IMR-90 (cell line): ENCODE data around the gene AS3MT.

Experiments used
- POLR2A ChIP-seq: IDR thresholded peaks from 2 replicates; pipeline ENCODE4 v1.6.1; 2012; ENCODE audit warnings: mild to moderate bottlenecking, low read depth, low read length
- RCOR1 ChIP-seq: IDR thresholded peaks from 2 replicates; pipeline ENCODE4 v1.6.1; 2012; ENCODE audit warnings: mild to moderate bottlenecking, low read length, improper control_type of control experiment; ENCODE audit not compliant: insufficient replicate concordance
- TF ChIP-seq, protein P1 (sequence below): conservative IDR thresholded peaks from 2 replicates; pipeline ENCODE4 v1.5.1; 2012; ENCODE audit warnings: mild to moderate bottlenecking, low read depth, low read length, improper control_type of control experiment

DNA sequence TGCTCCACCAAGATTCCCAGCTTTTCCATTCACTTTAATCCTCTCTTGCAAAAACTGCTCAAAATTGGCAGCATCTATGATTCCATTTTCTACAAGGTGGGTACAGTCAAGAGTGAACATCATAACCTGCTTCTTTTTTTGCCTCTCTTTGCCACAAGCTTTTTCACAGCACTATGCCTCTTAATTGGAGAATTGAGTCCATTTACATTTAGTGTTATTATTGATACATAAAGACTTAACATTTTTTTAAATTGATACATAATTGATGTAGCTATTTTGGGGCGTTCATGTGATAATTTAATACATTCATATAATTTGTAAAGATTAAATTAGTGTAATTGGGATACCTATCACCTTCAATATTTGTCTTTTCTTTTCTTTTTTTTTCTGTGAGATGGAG, 18.8 kb downstream of the AS3MT start:
- TF ChIP-seq, protein P1, sequence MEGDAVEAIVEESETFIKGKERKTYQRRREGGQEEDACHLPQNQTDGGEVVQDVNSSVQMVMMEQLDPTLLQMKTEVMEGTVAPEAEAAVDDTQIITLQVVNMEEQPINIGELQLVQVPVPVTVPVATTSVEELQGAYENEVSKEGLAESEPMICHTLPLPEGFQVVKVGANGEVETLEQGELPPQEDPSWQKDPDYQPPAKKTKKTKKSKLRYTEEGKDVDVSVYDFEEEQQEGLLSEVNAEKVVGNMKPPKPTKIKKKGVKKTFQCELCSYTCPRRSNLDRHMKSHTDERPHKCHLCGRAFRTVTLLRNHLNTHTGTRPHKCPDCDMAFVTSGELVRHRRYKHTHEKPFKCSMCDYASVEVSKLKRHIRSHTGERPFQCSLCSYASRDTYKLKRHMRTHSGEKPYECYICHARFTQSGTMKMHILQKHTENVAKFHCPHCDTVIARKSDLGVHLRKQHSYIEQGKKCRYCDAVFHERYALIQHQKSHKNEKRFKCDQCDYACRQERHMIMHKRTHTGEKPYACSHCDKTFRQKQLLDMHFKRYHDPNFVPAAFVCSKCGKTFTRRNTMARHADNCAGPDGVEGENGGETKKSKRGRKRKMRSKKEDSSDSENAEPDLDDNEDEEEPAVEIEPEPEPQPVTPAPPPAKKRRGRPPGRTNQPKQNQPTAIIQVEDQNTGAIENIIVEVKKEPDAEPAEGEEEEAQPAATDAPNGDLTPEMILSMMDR = no peak
- TF ChIP-seq POLR2A (no peak), RCOR1 (no peak)
